Naive B cell (primary cell): ENCODE data around the gene FBXL7. TPM values are rescaled to one million over a fixed set of nuclear protein-coding genes. Genes with fewer than 3 reads are reported as not detected.

Experiments
- ATAC-seq, 2 donors: fragments of 150-1000 bp; cut with Tn5 transposase; 2 replicates each; pipeline ENCODE4 v1.10.0; 2021; ENCODE audit warnings: low read depth in 2 of 2, mild to moderate bottlenecking in 2 of 2, moderate library complexity in 2 of 2
- DNase-seq: peaks from one replicate; pipeline ENCODE4 v3.0.0; 2022
- H3K27ac Mint-ChIP-seq, 6 donors: one replicate each; pipeline ENCODE4 v1.8.0; 2020 to 2022; ENCODE audit warnings: mild to moderate bottlenecking in 6 of 6, mixed read lengths in 6 of 6, moderate library complexity in 5 of 6, inconsistent platforms in 2 of 6
- H3K27me3 Mint-ChIP-seq, 3 donors: one replicate each; pipeline ENCODE4 v1.8.0; 2021 to 2022; ENCODE audit warnings: mixed read lengths in 3 of 3, mild to moderate bottlenecking in 1 of 3
- H3K36me3 Mint-ChIP-seq, 2 donors: one replicate each; pipeline ENCODE4 v1.8.0; 2020 to 2022; ENCODE audit warnings: mixed read lengths in 2 of 2, inconsistent platforms in 1 of 2, mild to moderate bottlenecking in 1 of 2
- H3K4me1 Mint-ChIP-seq, 3 donors: one replicate each; pipeline ENCODE4 v1.8.0; 2020 to 2022; ENCODE audit warnings: mixed read lengths in 3 of 3, inconsistent platforms in 1 of 3, mild to moderate bottlenecking in 1 of 3, moderate library complexity in 1 of 3
- H3K4me3 Mint-ChIP-seq, 8 donors: one replicate each; pipeline ENCODE4 v1.8.0; 2020 to 2022; ENCODE audit warnings: mild to moderate bottlenecking in 8 of 8, mixed read lengths in 8 of 8, moderate library complexity in 8 of 8, inconsistent platforms in 2 of 8
- H3K9me3 Mint-ChIP-seq, 7 donors: one replicate each; pipeline ENCODE4 v1.8.0; 2020 to 2022; ENCODE audit warnings: mixed read lengths in 7 of 7, mild to moderate bottlenecking in 5 of 7, inconsistent platforms in 2 of 7, moderate library complexity in 1 of 7
- polyA plus RNA-seq, 6 donors: library from polyadenylated mRNA; unstranded; fragments of 300-500 nt; fragmentation: Illumina TruSeq; gene quantifications; one replicate each; pipeline ENCODE4 v1.2.3, GENCODE V29; 2021; ENCODE audit warnings: low read depth in 6 of 6

Gene FBXL7
- polyA plus RNA-seq, 6 donors from 2014 or later, result not detected

GRCh38 chr5:15746833-15747232, 246.9 kb downstream of the FBXL7 start:
- Mint-ChIP-seq H3K9me3 (peaks cover 5 to 23% (median 13%) of the 10 kb centered on the region in 7 donors), H3K36me3 (no peaks in the 10 kb centered on the region), H3K27ac (no peak overlapping the region), H3K4me1 (no peaks in the 10 kb centered on the region), H3K27me3 (no peaks in the 10 kb centered on the region), H3K4me3 (no peak overlapping the region)
- no peak for DNase-seq
- ATAC-seq, result no peak

- Mint-ChIP-seq H3K27me3 (no peaks in the 10 kb centered on the region), H3K4me3 (no peak overlapping the region), H3K36me3 (no peaks in the 10 kb centered on the region), H3K9me3 (peaks cover 3 to 15% (median 7%) of the 10 kb centered on the region in 7 donors), H3K27ac (no peak overlapping the region), H3K4me1 (no peaks in the 10 kb centered on the region)
- ATAC-seq (no peak), DNase-seq (no peak)
These were observed 248.3 kb downstream of the FBXL7 start for GRCh38 chr5:15748266-15748665.

- Mint-ChIP-seq H3K36me3 (no peaks in the 10 kb centered on the region), H3K27ac (no peak overlapping the region), H3K27me3 (no peaks in the 10 kb centered on the region), H3K9me3 (peaks cover 1 to 7% (median 3%) of the 10 kb centered on the region in 7 donors), H3K4me3 (no peak overlapping the region), H3K4me1 (no peaks in the 10 kb centered on the region)
- ATAC-seq (no peak), DNase-seq (no peak)
These were observed 252.8 kb downstream of the FBXL7 start for GRCh38 chr5:15752663-15753285.

- ATAC-seq, result no peak
- H3K27ac Mint-ChIP-seq, result peak overlapping the region in 1 of 6 donors; percentile 8
- no peaks in the 10 kb centered on the region for H3K4me1 Mint-ChIP-seq
- H3K27me3 Mint-ChIP-seq, result no peaks in the 10 kb centered on the region
- DNase-seq, result no peak
- peaks cover 0 to 6% (median 3%) of the 10 kb centered on the region in 7 donors for H3K9me3 Mint-ChIP-seq
- no peaks in the 10 kb centered on the region for H3K36me3 Mint-ChIP-seq
- H3K4me3 Mint-ChIP-seq, result no peak overlapping the region
These were observed 253.8 kb downstream of the FBXL7 start for GRCh38 chr5:15753752-15754151.

- Mint-ChIP-seq H3K36me3 (no peaks in the 10 kb centered on the region), H3K4me1 (no peaks in the 10 kb centered on the region), H3K27me3 (no peaks in the 10 kb centered on the region), H3K9me3 (peaks cover 1 to 6% (median 5%) of the 10 kb centered on the region in 7 donors), H3K27ac (no peak overlapping the region), H3K4me3 (no peak overlapping the region)
- ATAC-seq (no peak), DNase-seq (no peak)
These were observed 257.1 kb downstream of the FBXL7 start for GRCh38 chr5:15757103-15757502.

- Mint-ChIP-seq H3K4me3 (no peak overlapping the region), H3K27me3 (no peaks in the 10 kb centered on the region), H3K9me3 (peaks cover 1 to 8% (median 5%) of the 10 kb centered on the region in 7 donors), H3K27ac (no peak overlapping the region), H3K36me3 (no peaks in the 10 kb centered on the region), H3K4me1 (no peaks in the 10 kb centered on the region)
- DNase-seq (no peak), ATAC-seq (no peak)
These were observed 257.6 kb downstream of the FBXL7 start for GRCh38 chr5:15757619-15758018.

GRCh38 chr5:15762668-15763067, 262.7 kb downstream of the FBXL7 start:
- peaks cover 0 to 11% (median 5%) of the 10 kb centered on the region in 7 donors for H3K9me3 Mint-ChIP-seq
- H3K4me1 Mint-ChIP-seq, result no peaks in the 10 kb centered on the region
- DNase-seq (no peak), ATAC-seq (no peak)
- H3K4me3 Mint-ChIP-seq, result no peak overlapping the region
- no peaks in the 10 kb centered on the region for H3K27me3 Mint-ChIP-seq
- H3K27ac Mint-ChIP-seq, result no peak overlapping the region
- no peaks in the 10 kb centered on the region for H3K36me3 Mint-ChIP-seq

- H3K27ac Mint-ChIP-seq, result no peak overlapping the region
- peaks cover 2 to 11% (median 5%) of the 10 kb centered on the region in 7 donors for H3K9me3 Mint-ChIP-seq
- no peak overlapping the region for H3K4me3 Mint-ChIP-seq
- H3K36me3 Mint-ChIP-seq, result no peaks in the 10 kb centered on the region
- DNase-seq, result no peak
- no peak for ATAC-seq
- no peaks in the 10 kb centered on the region for H3K4me1 Mint-ChIP-seq
- no peaks in the 10 kb centered on the region for H3K27me3 Mint-ChIP-seq
These were observed 263.8 kb downstream of the FBXL7 start for GRCh38 chr5:15763754-15764153.

GRCh38 chr5:15768936-15769335, 269.0 kb downstream of the FBXL7 start:
- Mint-ChIP-seq H3K36me3 (no peaks in the 10 kb centered on the region), H3K27ac (no peak overlapping the region)
- no peak for ATAC-seq

GRCh38 chr5:15772131-15772530, 272.2 kb downstream of the FBXL7 start:
- H3K27me3 Mint-ChIP-seq, result no peaks in the 10 kb centered on the region
- peaks cover 0 to 17% (median 4%) of the 10 kb centered on the region in 7 donors for H3K9me3 Mint-ChIP-seq
- no peak overlapping the region for H3K27ac Mint-ChIP-seq
- no peaks in the 10 kb centered on the region for H3K36me3 Mint-ChIP-seq
- ATAC-seq (no peak), DNase-seq (no peak)
- no peaks in the 10 kb centered on the region for H3K4me1 Mint-ChIP-seq
- H3K4me3 Mint-ChIP-seq, result no peak overlapping the region

More at GRCh38 chr5:15768936-15769335, 269.0 kb downstream of the FBXL7 start:
- no peak overlapping the region for H3K4me3 Mint-ChIP-seq
- no peaks in the 10 kb centered on the region for H3K27me3 Mint-ChIP-seq
- peaks cover 0 to 17% (median 4%) of the 10 kb centered on the region in 7 donors for H3K9me3 Mint-ChIP-seq
- no peak for DNase-seq
- H3K4me1 Mint-ChIP-seq, result no peaks in the 10 kb centered on the region

- ATAC-seq (no peak), DNase-seq (no peak)
- H3K36me3 Mint-ChIP-seq, result no peaks in the 10 kb centered on the region
- H3K4me1 Mint-ChIP-seq, result no peaks in the 10 kb centered on the region
- peaks cover under 1 to 16% (median 3%) of the 10 kb centered on the region in 7 donors for H3K9me3 Mint-ChIP-seq
- no peaks in the 10 kb centered on the region for H3K27me3 Mint-ChIP-seq
- no peak overlapping the region for H3K27ac Mint-ChIP-seq
- H3K4me3 Mint-ChIP-seq, result no peak overlapping the region
These were observed 274.7 kb downstream of the FBXL7 start for GRCh38 chr5:15774632-15775031.

- Mint-ChIP-seq H3K4me1 (no peaks in the 10 kb centered on the region), H3K27ac (no peak overlapping the region), H3K36me3 (no peaks in the 10 kb centered on the region), H3K9me3 (peaks cover 3 to 12% (median 7%) of the 10 kb centered on the region in 7 donors), H3K27me3 (no peaks in the 10 kb centered on the region), H3K4me3 (no peak overlapping the region)
- ATAC-seq (no peak), DNase-seq (no peak)
These were observed 276.4 kb downstream of the FBXL7 start for GRCh38 chr5:15776346-15776745.

GRCh38 chr5:15783734-15784133, 283.8 kb downstream of the FBXL7 start:
- no peak for DNase-seq

GRCh38 chr5:15785531-15785981, 285.6 kb downstream of the FBXL7 start:
- Mint-ChIP-seq H3K4me1 (no peaks in the 10 kb centered on the region), H3K9me3 (peaks cover 0 to 11% (median 6%) of the 10 kb centered on the region in 7 donors), H3K36me3 (no peaks in the 10 kb centered on the region), H3K27me3 (no peaks in the 10 kb centered on the region), H3K4me3 (no peak overlapping the region), H3K27ac (no peak overlapping the region)
- ATAC-seq (no peak), DNase-seq (no peak)

More at GRCh38 chr5:15783734-15784133, 283.8 kb downstream of the FBXL7 start:
- Mint-ChIP-seq H3K36me3 (no peaks in the 10 kb centered on the region), H3K27ac (no peak overlapping the region), H3K4me3 (no peak overlapping the region), H3K9me3 (peaks cover 2 to 15% (median 6%) of the 10 kb centered on the region in 7 donors), H3K27me3 (no peaks in the 10 kb centered on the region), H3K4me1 (no peaks in the 10 kb centered on the region)
- no peak for ATAC-seq
